Activated T-cell treated with anti-CD3 and anti-CD28 coated beads for 48 hours (primary cell): ENCODE data around the gene RIMBP2.

ENCODE experiments used
- DNase-seq: peaks from one replicate; pipeline ENCODE4 v3.0.0-alpha.2; 2020; ENCODE audit warnings: low read depth

The RIMBP2 gene

GRCh38 chr12:130438243-130438620 is 277.9 kb downstream of the RIMBP2 start:
- no peak for DNase-seq

DNA sequence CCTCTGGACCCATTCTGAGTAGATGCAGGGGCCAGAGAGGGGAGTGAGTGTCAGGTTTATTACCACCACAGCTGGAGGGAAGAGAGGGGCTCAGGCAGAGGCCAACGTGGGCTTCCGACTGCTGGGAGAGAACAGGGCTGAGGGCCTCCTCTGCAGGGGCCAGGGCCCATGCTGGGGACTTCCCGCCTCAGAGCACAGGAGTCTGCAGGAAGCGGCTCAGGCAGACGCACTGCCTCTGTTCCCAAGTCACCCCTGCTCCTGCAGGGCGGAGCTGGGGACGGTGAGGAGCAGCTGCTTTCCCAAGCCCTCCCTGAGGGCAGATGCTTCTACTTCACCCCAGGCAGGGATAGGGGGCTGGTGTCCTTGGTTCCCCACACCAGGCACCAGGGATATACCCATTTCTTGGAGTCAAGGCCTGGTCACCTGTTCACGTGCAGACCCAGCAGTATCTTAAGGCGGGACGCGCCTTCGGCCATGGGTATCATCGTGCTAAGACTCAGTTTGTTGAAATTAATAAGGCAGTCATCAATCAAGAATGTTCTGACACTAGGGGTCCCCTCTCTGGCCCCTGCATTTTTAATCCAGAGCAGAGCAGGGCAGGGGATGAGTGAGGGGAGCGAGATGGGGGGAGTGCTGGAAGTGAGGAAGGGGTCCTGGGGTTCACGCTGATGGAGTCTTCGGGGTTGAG is 278.4 kb downstream of the RIMBP2 start:
- DNase-seq: no peak

GRCh38 chr12:130436741-130437501 is 279.2 kb downstream of the RIMBP2 start:
- DNase-seq: no peak

DNA sequence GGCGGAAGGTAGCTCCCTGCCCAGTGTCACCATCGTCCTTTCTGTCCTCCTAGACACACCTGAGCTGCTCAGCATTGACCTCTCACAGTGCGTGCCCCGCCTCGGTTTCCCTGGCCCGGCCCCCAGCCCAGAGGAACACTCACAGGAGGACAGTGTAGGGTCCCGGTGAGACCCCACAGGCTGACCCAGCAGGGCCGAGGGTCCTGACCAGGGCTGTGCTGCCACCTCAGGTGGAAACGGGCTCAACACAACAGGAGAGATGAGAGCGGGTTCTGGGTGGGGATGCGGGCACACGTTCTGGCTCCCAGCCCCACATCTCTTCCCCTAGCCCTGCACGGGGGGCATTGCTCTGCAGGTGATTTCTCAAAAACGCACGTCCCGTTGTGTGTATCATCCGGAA is 280.3 kb downstream of the RIMBP2 start:
- no peak for DNase-seq

- no peak for DNase-seq
Observed at GRCh38 chr12:130435331-130435730, 280.8 kb downstream of the RIMBP2 start.

DNA sequence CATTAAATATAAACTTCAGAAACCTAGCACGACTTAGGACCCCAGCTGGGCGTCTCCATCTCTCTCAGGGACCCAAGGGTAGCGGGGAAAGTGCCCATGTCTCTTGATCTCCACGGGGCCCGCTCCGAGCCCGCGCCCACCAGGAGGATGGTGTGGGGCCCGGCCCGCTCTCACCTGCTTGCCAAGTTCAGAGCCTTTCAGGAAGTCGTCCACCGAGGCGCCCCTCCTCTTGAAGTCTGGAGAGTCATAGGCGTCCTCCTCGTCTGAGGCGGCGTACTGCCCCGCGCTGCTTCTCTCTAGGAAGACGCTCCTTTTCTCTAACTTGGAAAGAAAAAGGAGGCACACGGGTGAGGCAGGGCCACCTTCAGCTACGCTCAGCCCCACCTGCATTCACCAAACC is 281.5 kb downstream of the RIMBP2 start:
- DNase-seq: no peak

- DNase-seq: no peak
Observed at GRCh38 chr12:130433834-130434233, 282.3 kb downstream of the RIMBP2 start.

DNA sequence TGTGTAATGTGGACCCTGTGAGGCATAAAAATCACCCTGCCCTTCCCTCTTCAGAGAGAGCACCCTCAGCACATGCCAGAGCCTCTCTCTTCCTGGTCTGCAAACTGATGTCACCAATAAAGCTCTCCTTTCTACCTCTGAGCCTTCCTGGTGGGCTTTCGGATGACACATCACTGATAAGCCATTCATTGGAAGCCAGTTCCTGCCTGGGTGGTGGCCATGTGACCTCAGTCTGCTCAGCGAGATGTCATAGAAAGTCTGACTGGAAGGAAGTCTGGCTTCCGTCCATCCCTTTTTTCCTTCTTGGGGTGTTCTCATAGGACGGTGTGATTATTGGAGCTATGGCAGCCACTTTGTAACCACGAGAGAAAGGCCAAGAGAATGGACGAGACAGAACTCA is 282.7 kb downstream of the RIMBP2 start:
- DNase-seq: no peak

- no peak for DNase-seq
Observed at GRCh38 chr12:130431176-130431575, 284.9 kb downstream of the RIMBP2 start.

DNA sequence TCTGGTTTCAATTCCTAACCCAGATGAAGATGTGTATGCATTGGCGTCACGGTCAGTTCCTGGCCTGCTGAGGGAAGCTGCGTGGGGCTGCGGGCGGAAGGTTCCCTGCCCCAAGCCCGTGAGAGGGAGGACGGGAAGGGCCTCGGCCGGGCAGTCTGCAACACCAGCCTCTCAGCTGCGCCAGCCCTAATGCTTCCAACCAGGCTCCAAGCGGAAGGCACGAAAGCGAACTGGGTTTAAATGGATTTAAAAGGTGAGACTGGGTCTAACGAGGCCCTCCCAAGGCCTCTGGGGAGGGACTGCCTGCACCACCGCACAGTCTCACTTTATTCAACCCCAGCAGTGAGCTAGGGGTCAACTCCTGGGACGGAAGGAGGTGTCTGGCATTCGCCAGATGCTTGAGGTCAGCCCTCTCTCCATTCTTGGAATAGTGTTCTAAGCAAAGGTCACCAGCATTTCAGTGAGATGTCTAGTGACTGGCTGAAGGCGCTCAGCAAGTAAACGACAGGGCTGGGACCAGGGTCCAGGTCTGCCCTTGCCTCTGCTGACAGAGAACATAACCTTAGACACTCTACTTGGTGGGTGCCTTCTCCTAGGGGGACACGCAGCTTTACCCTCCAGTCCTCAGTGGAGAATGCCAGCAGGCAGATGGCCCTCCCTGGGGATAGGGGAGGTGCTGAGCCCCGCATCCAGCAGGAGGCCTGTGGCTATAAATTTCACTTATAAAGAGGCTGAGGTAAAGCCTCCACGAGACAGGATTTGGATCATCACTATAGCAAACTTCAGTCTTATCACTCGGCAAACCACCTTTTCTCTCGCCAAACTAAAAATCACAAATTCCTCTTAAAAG is 286.2 kb downstream of the RIMBP2 start:
- DNase-seq: no peak

DNA sequence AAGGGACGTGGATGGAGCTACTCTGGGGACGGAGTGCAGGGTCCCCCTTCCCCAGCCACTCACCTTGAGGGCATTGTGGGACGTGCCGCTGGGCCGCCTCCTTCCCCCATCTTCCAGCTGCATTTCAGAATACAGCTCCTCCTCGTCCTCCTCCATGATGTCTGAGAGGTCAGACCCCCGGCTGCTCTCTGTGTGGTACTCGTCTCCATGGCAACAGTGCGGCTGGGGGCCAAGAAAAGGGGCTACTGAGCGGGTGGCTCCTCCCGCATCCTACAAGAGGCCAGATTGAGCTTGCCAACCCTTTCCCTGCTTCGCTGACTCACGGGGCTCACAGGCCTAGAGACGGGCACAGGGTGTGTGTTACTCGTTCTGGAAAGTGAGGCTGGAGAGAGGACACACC is 288.0 kb downstream of the RIMBP2 start:
- DNase-seq: no peak

- DNase-seq: no peak
Observed at GRCh38 chr12:130427381-130427887, 288.7 kb downstream of the RIMBP2 start.

GRCh38 chr12:130425698-130426245 is 290.3 kb downstream of the RIMBP2 start:
- DNase-seq: no peak

GRCh38 chr12:130424858-130425697 is 291.0 kb downstream of the RIMBP2 start:
- DNase-seq: no peak

DNA sequence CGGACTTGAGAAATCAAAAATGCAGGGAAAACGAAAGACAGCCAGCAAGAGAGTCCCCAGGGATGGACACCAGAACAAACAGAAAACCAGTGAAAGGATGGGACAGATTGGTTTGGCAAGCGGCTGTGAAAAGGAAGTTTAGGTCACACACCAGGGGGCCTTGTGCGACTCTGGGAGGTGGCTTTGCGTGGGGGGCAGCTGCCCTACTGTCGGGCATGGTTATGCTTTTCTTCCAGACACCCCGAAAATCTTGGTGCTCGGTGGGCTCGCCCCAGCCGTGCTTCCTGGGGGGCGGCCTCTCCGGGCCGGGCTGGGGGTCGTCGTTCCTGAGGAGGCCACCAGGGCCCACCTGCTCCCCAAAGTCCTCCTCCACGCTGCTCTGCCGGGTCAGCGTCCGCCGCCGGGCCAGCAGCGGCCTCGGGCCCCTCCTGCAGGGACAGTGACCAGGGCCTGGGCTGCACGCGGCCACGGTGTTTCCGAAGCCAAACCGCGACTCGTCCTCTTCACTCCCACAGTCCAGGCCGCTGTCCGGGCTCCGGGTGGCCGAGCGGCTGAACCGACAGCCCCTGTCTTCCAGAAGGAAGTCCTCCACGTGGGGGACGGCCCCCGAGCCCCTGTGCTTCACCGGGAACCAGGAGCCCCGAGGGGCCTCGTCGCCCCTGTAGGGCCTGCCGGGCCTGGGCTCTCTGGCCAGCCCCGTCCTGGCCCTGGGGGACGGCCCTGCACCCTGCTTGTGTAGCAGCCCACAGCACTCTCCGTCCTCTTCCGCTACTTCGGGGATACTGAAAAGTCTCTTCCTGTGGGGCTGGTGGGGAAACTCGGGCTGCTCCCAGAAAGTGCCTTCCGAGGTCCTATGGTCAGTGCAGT is 291.9 kb downstream of the RIMBP2 start:
- no peak for DNase-seq

DNA sequence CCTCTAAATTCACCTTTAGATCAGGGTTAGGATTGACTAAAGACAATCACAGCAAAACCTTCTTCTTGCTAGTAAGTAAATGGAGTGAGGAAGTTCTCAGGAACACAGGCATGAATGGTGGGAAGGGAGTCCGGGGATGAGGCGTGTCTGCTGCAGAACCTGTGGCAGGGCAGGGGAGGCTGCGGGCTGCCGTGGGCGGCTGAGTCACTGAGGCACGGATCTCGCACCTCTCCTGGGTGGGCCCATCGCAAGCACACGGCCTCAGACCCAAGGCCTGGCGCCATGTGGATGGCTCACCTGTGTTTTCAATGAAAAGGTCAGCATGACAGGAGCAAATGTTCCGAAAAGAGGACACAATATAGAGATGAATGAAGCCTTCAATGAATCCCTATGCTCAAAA is 293.0 kb downstream of the RIMBP2 start:
- no peak for DNase-seq

- DNase-seq: no peak
Observed at GRCh38 chr12:130422676-130423075, 293.4 kb downstream of the RIMBP2 start.

DNA sequence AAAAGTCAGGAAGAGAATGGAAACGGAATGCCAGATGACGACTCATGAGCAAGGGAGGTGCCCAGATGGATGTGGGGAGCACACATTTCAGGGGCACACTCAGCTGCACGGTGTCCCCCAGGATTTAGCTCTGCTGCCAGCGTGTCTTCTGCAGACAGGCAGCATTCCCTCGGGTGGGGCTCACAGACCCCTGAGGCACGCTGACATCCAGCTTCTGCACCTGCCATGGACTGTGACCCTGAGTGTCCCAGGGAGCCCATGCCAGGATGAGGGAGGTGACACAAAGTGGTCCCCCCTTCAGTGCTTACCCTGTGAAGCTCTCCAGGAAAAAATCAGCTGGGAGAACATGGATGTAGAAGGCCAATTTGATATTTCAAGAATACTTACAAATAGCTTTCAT is 294.2 kb downstream of the RIMBP2 start:
- no peak for DNase-seq

DNA sequence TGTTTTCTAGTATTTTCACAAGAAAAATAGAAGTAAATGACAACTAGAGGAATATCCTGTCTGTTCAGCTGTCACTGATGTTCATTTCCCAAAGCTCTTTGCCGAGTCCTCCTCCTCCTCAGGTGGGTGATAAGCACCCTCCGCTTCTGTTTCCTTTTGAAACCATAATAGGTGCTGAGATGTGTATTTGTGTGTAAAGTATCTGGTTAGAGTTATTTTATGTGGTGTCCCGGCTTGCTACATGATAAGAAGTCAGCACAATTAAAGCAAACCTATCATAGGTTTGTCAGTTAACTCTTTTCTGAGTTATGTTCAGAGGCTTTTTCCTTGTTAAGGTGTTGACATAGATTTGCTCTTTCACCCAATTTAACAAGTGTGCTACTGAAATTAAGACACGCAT is 296.0 kb downstream of the RIMBP2 start:
- DNase-seq: no peak

DNA sequence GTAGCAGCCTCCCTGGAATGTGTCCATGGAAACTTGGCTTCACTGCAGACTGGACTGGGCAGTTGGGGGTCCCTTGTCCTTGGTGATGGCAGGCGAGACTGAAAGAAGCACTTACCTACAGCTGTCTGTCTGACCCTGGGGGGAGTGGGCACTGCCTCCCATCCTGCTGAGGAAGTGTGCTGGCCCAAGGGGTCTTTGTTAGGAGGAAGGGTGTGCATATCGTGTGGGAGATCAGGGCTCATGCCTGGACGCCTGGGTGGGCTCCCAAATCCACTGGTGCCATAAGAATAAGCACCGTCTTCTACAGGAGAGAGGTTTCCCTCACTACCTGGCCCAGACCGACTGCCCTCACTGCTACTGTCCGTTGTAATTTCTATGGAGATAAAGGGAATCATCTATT is 297.0 kb downstream of the RIMBP2 start:
- no peak for DNase-seq
